Gastrocnemius medialis (tissue), 4 donors: ENCODE measurements around the gene CDAN1. TPM values are rescaled to one million over a fixed set of nuclear protein-coding genes. Genes with fewer than 3 reads are reported as not detected.

Experiments
- ATAC-seq, 2 donors: fragments of 150-250 bp; one replicate each; pipeline ENCODE4 v1.9.1; 2016
- DNase-seq, 2 donors: peaks; one replicate each; pipeline ENCODE4 v3.0.0-alpha.2; 2019
- H3K27ac ChIP-seq, 4 donors: fragments of 200-600 bp; sonication (generic); 1 replicate in 1 of 4; 2 replicates in 3 of 4; pipeline ENCODE4 v1.5.1; 2016 to 2018; ENCODE audit warnings: mild to moderate bottlenecking in 2 of 4, moderate library complexity in 1 of 4
- H3K27me3 ChIP-seq, 3 donors: fragments of 200-600 bp; sonication (generic) in 2 of 3; 1 replicate in 1 of 3; 2 replicates in 2 of 3; pipeline versions ENCODE4 v1.5.1 to v1.6.0; 2016 to 2019; ENCODE audit warnings: mild to moderate bottlenecking in 1 of 3, moderate library complexity in 1 of 3
- H3K36me3 ChIP-seq, 2 donors: fragments of 200-600 bp; sonication (generic) in 1 of 2; one replicate each; pipeline ENCODE4 v1.5.1; 2017 to 2018
- H3K4me1 ChIP-seq, 2 donors: fragments of 200-600 bp; sonication (generic) in 1 of 2; one replicate each; pipeline ENCODE4 v1.5.1; 2016 to 2017; ENCODE audit warnings: mild to moderate bottlenecking in 2 of 2
- H3K4me3 ChIP-seq, 4 donors: fragments of 200-600 bp; sonication (generic) in 3 of 4; 1 replicate in 1 of 4; 2 replicates in 3 of 4; pipeline ENCODE4 v1.5.1; 2016 to 2019; ENCODE audit warnings: mild to moderate bottlenecking in 2 of 4
- H3K9me3 ChIP-seq, 3 donors: fragments of 200-600 bp; sonication (generic) in 2 of 3; 1 replicate in 1 of 3; 2 replicates in 2 of 3; pipeline ENCODE4 v1.5.1; 2016 to 2019
- POLR2A ChIP-seq, 2 donors: fragments of 450-650 bp; IDR thresholded peaks; one replicate each; pipeline ENCODE4 v1.6.1; 2017; ENCODE audit warnings: antibody characterized with exemption in 2 of 2, mild to moderate bottlenecking in 2 of 2, moderate library complexity in 2 of 2
- in situ Hi-C, 4 donors: fragments of 200-750 bp; cut with MboI; loops; one replicate each; pipeline versions ENCODE4 v1.15.0 to v1.8.0; 2017; ENCODE audit warnings: low sequenced_read_pairs in 4 of 4
- intact Hi-C: fragments of 100-400 bp; cut with DNase I; formaldehyde crosslinking; loops from one replicate; pipeline ENCODE4 v1.15.1; 2023; ENCODE audit warnings: low total_unique reads
- total RNA-seq, 4 donors: library from RNA; depleted of rRNA; stranded (reverse); fragments of >200 nt; gene quantifications; one replicate each; pipeline versions ENCODE4 v1.1.0 to v1.2.3, GENCODE V29; 2016
- TF ChIP-seq, protein P1 (sequence below), 5 experiments: fragments of 450-650 bp in 3 of 5; fragments of 200-600 bp in 2 of 5; sonication (generic) in 2 of 5; IDR thresholded peaks in 4 of 5; conservative IDR thresholded peaks in 1 of 5; 1 replicate in 4 of 5; 2 replicates in 1 of 5; pipeline ENCODE4 v1.5.1; 2016 to 2019; ENCODE audit warnings: antibody characterized with exemption in 5 of 5, mild to moderate bottlenecking in 3 of 5, moderate library complexity in 3 of 5

The CDAN1 gene
- total RNA-seq, 4 donors from 2014 or later = 4.2 to 5.9 (median 5.1) TPM

DNA sequence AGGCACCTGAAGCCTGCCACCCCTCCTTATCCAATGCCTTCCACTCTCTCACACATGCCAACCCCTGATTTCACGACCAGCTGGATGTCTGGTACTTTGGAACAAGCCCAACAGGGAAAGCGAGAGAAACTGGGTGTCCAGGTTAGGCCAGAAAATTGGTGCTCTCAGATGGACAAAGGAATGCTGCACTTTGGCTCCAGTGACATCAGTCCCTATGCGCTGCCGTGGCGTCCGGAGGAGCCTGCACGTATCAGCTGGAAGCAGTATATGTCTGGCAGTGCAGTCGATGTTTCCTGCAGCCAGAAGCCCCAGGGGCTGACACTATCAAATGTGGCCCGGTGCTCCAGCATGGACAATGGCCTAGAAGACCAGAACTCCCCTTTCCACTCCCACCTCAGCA is 45.2 kb downstream of the CDAN1 start:
- H3K27ac ChIP-seq = no peak overlapping the region
- no peaks in the 10 kb centered on the region for H3K4me1 ChIP-seq
- TF ChIP-seq POLR2A (IDR thresholded peaks at IDR 0.05) = no peak
- TF ChIP-seq, protein P1, sequence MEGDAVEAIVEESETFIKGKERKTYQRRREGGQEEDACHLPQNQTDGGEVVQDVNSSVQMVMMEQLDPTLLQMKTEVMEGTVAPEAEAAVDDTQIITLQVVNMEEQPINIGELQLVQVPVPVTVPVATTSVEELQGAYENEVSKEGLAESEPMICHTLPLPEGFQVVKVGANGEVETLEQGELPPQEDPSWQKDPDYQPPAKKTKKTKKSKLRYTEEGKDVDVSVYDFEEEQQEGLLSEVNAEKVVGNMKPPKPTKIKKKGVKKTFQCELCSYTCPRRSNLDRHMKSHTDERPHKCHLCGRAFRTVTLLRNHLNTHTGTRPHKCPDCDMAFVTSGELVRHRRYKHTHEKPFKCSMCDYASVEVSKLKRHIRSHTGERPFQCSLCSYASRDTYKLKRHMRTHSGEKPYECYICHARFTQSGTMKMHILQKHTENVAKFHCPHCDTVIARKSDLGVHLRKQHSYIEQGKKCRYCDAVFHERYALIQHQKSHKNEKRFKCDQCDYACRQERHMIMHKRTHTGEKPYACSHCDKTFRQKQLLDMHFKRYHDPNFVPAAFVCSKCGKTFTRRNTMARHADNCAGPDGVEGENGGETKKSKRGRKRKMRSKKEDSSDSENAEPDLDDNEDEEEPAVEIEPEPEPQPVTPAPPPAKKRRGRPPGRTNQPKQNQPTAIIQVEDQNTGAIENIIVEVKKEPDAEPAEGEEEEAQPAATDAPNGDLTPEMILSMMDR (IDR thresholded peaks at IDR 0.05 in 4 of 5, conservative IDR thresholded peaks at IDR 0.05 in 1 of 5) = no peak
- no peaks in the 10 kb centered on the region for H3K9me3 ChIP-seq
- H3K27me3 ChIP-seq = no peaks in the 10 kb centered on the region
- in situ Hi-C loops (no loop called here), intact Hi-C loops (no loop called here)
- no peak overlapping the region for H3K4me3 ChIP-seq
- H3K36me3 ChIP-seq = peaks cover 0 to 3% of the 10 kb centered on the region in 2 donors
- ATAC-seq (no peak), DNase-seq (no peak)

DNA sequence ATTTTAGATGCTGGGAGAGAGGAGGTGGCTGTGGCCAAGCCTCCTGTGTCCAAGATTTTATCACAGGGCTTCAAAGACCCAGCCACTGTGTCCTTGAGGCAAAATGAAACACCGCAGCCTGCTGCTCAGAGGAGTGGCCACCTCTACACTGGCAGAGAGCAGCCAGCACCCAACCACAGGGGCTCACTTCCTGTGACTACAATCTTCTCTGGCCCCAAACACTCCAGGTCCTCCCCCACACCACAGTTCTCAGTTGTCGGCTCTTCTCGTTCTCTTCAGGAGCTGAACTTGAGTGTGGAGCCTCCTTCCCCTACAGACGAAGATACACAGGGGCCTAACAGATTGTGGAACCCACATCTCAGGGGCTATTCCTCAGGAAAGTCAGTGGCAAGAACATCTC is 45.6 kb downstream of the CDAN1 start:
- no peaks in the 10 kb centered on the region for H3K4me1 ChIP-seq
- no peaks in the 10 kb centered on the region for H3K9me3 ChIP-seq
- no peak for DNase-seq
- intact Hi-C loops (no loop called here), in situ Hi-C loops (no loop called here)
- H3K4me3 ChIP-seq = no peak overlapping the region
- no peaks in the 10 kb centered on the region for H3K27me3 ChIP-seq
- H3K36me3 ChIP-seq = peaks cover 0 to 3% of the 10 kb centered on the region in 2 donors
- TF ChIP-seq, protein P1 (IDR thresholded peaks at IDR 0.05 in 4 of 5, conservative IDR thresholded peaks at IDR 0.05 in 1 of 5) = no peak
- TF ChIP-seq POLR2A (IDR thresholded peaks at IDR 0.05) = no peak
- ATAC-seq = no peak
- no peak overlapping the region for H3K27ac ChIP-seq

DNA sequence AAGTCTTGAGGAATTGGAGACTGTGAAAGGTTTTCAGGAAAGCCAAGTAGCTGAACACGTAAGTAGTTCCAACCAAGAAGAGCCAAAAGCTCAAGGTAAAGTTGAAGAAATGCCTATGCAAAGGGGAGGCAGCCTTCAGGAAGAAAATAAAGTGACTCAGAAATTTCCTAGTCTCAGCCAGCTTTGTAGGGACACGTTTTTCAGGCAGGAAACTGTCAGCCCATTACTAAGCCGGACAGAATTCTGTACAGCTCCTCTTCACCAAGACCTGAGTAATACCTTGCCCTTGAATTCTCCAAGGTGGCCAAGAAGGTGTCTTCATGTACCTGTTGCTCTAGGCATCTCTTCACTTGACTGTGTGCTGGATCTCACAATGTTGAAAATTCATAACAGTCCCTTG is 48.6 kb downstream of the CDAN1 start:
- H3K9me3 ChIP-seq = no peaks in the 10 kb centered on the region
- no peak for ATAC-seq
- in situ Hi-C loops (no loop called here), intact Hi-C loops (no loop called here)
- H3K27me3 ChIP-seq = no peaks in the 10 kb centered on the region
- no peak for TF ChIP-seq POLR2A (IDR thresholded peaks at IDR 0.05)
- TF ChIP-seq, protein P1 (IDR thresholded peaks at IDR 0.05 in 4 of 5, conservative IDR thresholded peaks at IDR 0.05 in 1 of 5) = no peak
- no peak for DNase-seq
- no peaks in the 10 kb centered on the region for H3K36me3 ChIP-seq
- H3K4me1 ChIP-seq = no peaks in the 10 kb centered on the region
- no peak overlapping the region for H3K27ac ChIP-seq
- no peak overlapping the region for H3K4me3 ChIP-seq

DNA sequence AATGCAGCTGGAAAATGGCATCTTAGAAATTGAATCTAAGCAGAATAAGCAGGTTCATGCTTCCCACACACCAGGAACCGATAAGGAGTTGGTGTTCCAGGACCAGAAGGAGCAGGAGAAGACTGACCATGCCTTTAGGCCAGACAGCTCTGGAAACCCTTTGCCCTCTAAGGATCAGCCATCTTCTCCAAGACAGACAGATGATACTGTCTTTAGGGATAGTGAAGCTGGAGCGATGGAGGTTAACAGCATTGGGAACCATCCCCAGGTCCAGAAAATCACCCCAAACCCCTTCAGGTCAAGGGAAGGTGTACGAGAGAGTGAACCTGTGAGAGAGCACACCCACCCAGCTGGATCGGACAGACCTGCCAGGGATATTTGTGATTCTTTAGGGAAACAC is 49.2 kb downstream of the CDAN1 start:
- no peak for DNase-seq
- ATAC-seq = no peak
- Histone ChIP-seq H3K36me3 (no peaks in the 10 kb centered on the region), H3K9me3 (no peaks in the 10 kb centered on the region), H3K4me3 (no peak overlapping the region), H3K4me1 (no peaks in the 10 kb centered on the region), H3K27me3 (no peaks in the 10 kb centered on the region), H3K27ac (no peak overlapping the region)
- in situ Hi-C loops (no loop called here), intact Hi-C loops (no loop called here)
- TF ChIP-seq, protein P1 (IDR thresholded peaks at IDR 0.05 in 4 of 5, conservative IDR thresholded peaks at IDR 0.05 in 1 of 5) = no peak
- TF ChIP-seq POLR2A (IDR thresholded peaks at IDR 0.05) = no peak

DNA sequence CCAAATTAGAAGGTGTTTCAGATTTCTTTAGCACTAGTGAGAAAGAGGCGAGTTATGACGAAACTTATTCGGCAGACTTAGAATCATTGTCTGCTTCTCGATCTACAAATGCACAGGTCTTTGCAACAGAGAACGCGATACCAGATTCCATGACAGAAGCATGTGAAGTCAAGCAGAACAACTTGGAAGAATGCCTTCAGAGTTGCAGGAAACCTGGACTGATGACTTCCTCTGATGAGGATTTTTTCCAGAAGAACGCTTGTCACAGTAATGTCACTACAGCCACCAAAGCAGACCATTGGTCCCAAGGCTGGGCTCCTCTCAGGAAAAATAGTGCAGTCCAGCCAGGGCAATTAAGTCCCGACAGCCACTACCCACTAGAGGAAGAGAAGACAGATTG is 50.6 kb downstream of the CDAN1 start:
- H3K27ac ChIP-seq = no peak overlapping the region
- ATAC-seq = no peak
- no peaks in the 10 kb centered on the region for H3K27me3 ChIP-seq
- TF ChIP-seq POLR2A (IDR thresholded peaks at IDR 0.05) = no peak
- TF ChIP-seq, protein P1 (IDR thresholded peaks at IDR 0.05 in 4 of 5, conservative IDR thresholded peaks at IDR 0.05 in 1 of 5) = no peak
- no peaks in the 10 kb centered on the region for H3K4me1 ChIP-seq
- intact Hi-C loops (no loop called here), in situ Hi-C loops (no loop called here)
- H3K9me3 ChIP-seq = no peaks in the 10 kb centered on the region
- DNase-seq = no peak
- peaks cover 0 to 2% of the 10 kb centered on the region in 2 donors for H3K36me3 ChIP-seq
- H3K4me3 ChIP-seq = no peak overlapping the region
